Measurements from ENCODE around the gene CDKN2B. TPM values are rescaled to one million over a fixed set of nuclear protein-coding genes. Genes with fewer than 3 reads are reported as not detected.

CDKN2B gene
- total RNA-seq, 4 donors from 2014 or later = 36.8 to 430 (median 265) TPM

DNA sequence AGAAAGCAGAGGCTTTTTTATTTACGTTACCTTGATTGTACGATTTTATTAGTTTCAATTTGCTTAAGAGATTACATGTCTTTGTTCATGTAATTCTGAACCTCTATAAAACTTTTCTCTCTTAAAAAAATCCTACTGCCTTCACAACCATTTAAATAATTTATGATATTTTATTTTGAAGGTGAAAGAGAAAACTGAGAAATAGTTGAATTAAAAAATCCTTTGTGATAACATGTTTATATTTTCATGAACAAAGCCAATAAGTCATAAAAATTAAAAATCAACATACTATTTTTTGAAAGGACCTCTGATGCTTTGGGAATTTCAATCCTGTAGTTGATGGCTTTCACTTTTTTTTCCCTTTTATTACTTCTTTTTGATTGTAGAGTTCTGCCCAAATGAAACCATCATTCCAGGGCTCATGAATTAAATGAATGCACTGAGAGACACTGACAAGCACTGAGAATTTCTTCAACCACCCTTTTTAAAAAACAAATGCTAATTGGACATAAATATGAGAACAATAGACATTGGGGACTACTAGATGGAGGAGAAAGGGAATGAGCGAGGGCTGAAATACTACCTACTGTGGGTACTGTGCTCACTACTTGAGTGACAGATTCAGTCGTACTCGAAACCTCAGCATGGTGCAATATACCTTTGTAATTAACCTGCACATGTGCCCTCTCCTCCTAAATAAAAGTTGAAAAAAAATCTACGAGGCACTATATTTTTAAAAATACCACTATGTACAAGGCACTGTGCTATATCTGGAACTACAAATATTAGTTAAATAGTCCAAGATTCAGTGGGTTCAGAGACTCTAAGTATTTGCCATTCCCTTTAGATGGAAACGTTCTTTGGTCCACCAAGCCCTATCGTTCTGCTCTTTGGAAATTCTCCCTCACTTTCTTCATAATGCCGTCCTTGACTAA lies 20.8 kb downstream of the CDKN2B start:
- in situ Hi-C loops (cut with MboI; ENCODE audit: low pct_ligation_motif_present in 1 of 4, low pct_unique_long_range_greater_than_20kb in 1 of 4, low sequenced_read_pairs in 3 of 4) (loop anchor here in 2 of 4 donors (25.0 kb wide), 1 partner anchor 249 kb away; no protein-coding TSS in a partner anchor), intact Hi-C loops (cut with DNase I; ENCODE audit: low total_unique reads) (no loop called here)
- peaks cover 98% of the 10 kb centered on the region for H3K27me3 ChIP-seq
- DNase-seq = no peak
- peaks cover 0 to 5% (median 0%) of the 10 kb centered on the region in 4 donors for H3K4me1 ChIP-seq
- H3K4me3 ChIP-seq = no peak overlapping the region
- H3K9me3 ChIP-seq = no peaks in the 10 kb centered on the region
- H3K27ac ChIP-seq = no peak overlapping the region
- H3K36me3 ChIP-seq = no peaks in the 10 kb centered on the region
- WGBS, 2 donors (ENCODE audit: low coverage in 1 of 2) = 28 to 39% methylated on average over 9 of the region's 9 CpGs
- TF ChIP-seq, protein P1, sequence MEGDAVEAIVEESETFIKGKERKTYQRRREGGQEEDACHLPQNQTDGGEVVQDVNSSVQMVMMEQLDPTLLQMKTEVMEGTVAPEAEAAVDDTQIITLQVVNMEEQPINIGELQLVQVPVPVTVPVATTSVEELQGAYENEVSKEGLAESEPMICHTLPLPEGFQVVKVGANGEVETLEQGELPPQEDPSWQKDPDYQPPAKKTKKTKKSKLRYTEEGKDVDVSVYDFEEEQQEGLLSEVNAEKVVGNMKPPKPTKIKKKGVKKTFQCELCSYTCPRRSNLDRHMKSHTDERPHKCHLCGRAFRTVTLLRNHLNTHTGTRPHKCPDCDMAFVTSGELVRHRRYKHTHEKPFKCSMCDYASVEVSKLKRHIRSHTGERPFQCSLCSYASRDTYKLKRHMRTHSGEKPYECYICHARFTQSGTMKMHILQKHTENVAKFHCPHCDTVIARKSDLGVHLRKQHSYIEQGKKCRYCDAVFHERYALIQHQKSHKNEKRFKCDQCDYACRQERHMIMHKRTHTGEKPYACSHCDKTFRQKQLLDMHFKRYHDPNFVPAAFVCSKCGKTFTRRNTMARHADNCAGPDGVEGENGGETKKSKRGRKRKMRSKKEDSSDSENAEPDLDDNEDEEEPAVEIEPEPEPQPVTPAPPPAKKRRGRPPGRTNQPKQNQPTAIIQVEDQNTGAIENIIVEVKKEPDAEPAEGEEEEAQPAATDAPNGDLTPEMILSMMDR (IDR thresholded peaks at IDR 0.05) = no peak
- TF ChIP-seq EP300 (IDR thresholded peaks at IDR 0.05; ENCODE audit: low read depth) (no peak), POLR2A (IDR thresholded peaks at IDR 0.05) (no peak), POLR2AphosphoS5 (IDR thresholded peaks at IDR 0.05) (no peak)

DNA sequence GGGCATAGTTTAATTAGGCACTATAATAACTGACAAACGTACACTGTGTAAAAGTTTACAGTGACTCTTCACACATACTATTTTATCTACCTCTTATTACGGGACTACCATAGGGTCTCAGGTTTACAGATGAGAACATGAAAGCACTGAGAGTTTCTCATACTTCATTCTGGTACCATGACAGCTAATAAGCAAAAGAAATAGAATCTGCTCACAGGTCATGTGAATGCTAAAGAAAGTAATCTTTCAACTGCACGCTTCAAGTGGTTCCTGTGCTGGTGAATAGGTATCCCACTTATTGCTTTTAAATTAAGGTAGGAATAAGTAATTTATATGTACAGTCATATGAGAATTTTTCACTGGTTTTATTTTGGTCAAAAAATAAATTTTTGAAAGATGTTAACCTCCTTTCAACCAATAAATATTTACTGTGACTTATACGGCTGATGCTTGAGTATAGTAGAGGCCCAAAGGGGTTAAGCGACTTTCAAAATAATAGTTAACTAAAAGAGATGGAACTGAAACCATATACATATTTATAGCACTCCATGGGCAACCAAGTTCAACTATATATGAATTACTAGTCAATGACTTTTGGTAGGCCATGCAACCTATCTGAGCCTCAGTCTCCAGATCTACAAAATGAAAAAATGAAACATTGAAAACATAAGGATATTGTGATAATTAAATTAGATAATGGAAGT lies 23.0 kb downstream of the CDKN2B start:
- no peak overlapping the region for H3K4me3 ChIP-seq
- H3K36me3 ChIP-seq = no peaks in the 10 kb centered on the region
- no peaks in the 10 kb centered on the region for H3K9me3 ChIP-seq
- TF ChIP-seq POLR2A (IDR thresholded peaks at IDR 0.05) (no peak), POLR2AphosphoS5 (IDR thresholded peaks at IDR 0.05) (no peak), EP300 (IDR thresholded peaks at IDR 0.05; ENCODE audit: low read depth) (no peak)
- TF ChIP-seq, protein P1 (IDR thresholded peaks at IDR 0.05) = no peak
- H3K27ac ChIP-seq = no peak overlapping the region
- intact Hi-C loops (cut with DNase I; ENCODE audit: low total_unique reads) (no loop called here), in situ Hi-C loops (cut with MboI; ENCODE audit: low pct_ligation_motif_present in 1 of 4, low pct_unique_long_range_greater_than_20kb in 1 of 4, low sequenced_read_pairs in 3 of 4) (loop anchor here in 2 of 4 donors (25.0 kb wide), 1 partner anchor 251 kb away; no protein-coding TSS in a partner anchor)
- H3K4me1 ChIP-seq = no peaks in the 10 kb centered on the region
- peaks cover 98% of the 10 kb centered on the region for H3K27me3 ChIP-seq
- no peak for DNase-seq
- 65 to 68% methylated on average over 5 of the region's 5 CpGs for WGBS, 2 donors (ENCODE audit: low coverage in 1 of 2)

DNA sequence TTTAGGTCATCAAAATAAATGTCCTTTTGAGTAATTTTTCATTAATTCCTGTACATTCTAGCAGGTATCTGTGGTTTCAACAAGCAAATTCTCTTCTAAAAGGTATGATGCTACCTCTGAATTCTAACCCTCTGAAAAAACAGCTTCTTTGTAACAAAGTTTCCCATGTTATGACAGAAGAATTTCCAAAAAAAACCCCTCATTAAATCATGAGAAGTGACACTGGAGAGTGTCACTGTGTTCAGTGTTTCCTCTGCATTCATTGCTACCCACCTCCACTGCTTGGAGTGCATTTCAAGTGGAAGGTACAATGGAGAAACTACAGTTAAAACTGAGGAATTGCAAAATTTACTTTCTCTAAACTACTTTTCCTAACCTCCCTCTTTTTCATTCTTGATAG lies 25.0 kb downstream of the CDKN2B start:
- intact Hi-C loops (cut with DNase I; ENCODE audit: low total_unique reads) = no loop called here
- no peak for DNase-seq
- no peak overlapping the region for H3K4me3 ChIP-seq
- no peaks in the 10 kb centered on the region for H3K36me3 ChIP-seq
- no peak overlapping the region for H3K27ac ChIP-seq
- in situ Hi-C loops (cut with MboI; ENCODE audit: low pct_ligation_motif_present in 1 of 4, low pct_unique_long_range_greater_than_20kb in 1 of 4, low sequenced_read_pairs in 3 of 4) = loop anchor here in 2 of 4 donors (25.0 kb wide), 1 partner anchor 253 kb away; no protein-coding TSS in a partner anchor
- no peaks in the 10 kb centered on the region for H3K9me3 ChIP-seq
- TF ChIP-seq, protein P1 (IDR thresholded peaks at IDR 0.05) = no peak
- H3K27me3 ChIP-seq = peaks cover 95% of the 10 kb centered on the region
- no peaks in the 10 kb centered on the region for H3K4me1 ChIP-seq

DNA sequence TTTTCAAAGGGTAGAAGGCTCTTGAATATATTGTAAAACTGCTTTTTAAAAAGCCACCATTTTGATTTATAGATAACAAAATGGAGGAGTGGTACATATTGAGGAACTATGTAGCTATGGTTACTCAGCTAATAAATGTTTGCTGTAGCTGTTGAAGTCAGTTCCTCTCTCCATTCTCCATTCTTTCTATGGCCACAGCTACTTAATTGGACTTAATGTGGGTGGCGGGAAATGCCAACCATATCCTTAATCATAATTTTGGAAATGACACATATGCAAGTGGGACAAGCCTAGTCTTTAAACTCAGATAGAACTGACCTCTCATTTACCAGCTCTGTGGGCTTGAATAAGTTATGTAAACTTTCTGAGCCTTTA lies 25.6 kb downstream of the CDKN2B start:
- intact Hi-C loops (cut with DNase I; ENCODE audit: low total_unique reads) = no loop called here
- WGBS, 2 donors (ENCODE audit: low coverage in 1 of 2) = 81 to 100% methylated on average over 1 of the region's 1 CpG
- in situ Hi-C loops (cut with MboI; ENCODE audit: low pct_ligation_motif_present in 1 of 4, low pct_unique_long_range_greater_than_20kb in 1 of 4, low sequenced_read_pairs in 3 of 4) = loop anchor here in 2 of 4 donors (25.0 kb wide), 1 partner anchor 254 kb away; no protein-coding TSS in a partner anchor
- Histone ChIP-seq H3K27me3 (peaks cover 95% of the 10 kb centered on the region), H3K36me3 (no peaks in the 10 kb centered on the region), H3K4me1 (no peaks in the 10 kb centered on the region), H3K4me3 (no peak overlapping the region), H3K9me3 (no peaks in the 10 kb centered on the region), H3K27ac (no peak overlapping the region)
- no peak for DNase-seq
- TF ChIP-seq, protein P1 (IDR thresholded peaks at IDR 0.05) = no peak
- TF ChIP-seq POLR2AphosphoS5 (IDR thresholded peaks at IDR 0.05) (no peak), EP300 (IDR thresholded peaks at IDR 0.05; ENCODE audit: low read depth) (no peak), POLR2A (IDR thresholded peaks at IDR 0.05) (no peak)

Data from transverse colon (tissue), 4 donors.